Stomach (tissue), 9 donors: ENCODE results near the gene PPP2R2C. TPM values are rescaled to one million over a fixed set of nuclear protein-coding genes. Genes with fewer than 3 reads are reported as not detected.
A peak's percentile ranks its signal among the peaks of the same experiment; 100 is the strongest.

ENCODE experiments used
- DNase-seq, 2 donors: peaks; one replicate each; pipeline versions ENCODE4 v3.0.0 to v3.0.0-alpha.2; 2013 to 2019
- H3K27ac ChIP-seq, 5 donors: fragments of 200-600 bp in 4 of 5; sonication (generic) in 4 of 5; one replicate each; pipeline ENCODE4 v1.5.1; 2013 to 2019; ENCODE audit warnings: mild to moderate bottlenecking in 1 of 5, moderate library complexity in 1 of 5
- H3K27me3 ChIP-seq, 3 donors: fragments of 200-600 bp; sonication (generic); one replicate each; pipeline ENCODE4 v1.5.1; 2017 to 2019; ENCODE audit warnings: mixed run types in 1 of 3
- H3K36me3 ChIP-seq, 4 donors: fragments of 200-600 bp; sonication (generic); 1 replicate in 3 of 4; 2 replicates in 1 of 4; pipeline ENCODE4 v1.5.1; 2016 to 2019
- H3K4me1 ChIP-seq, 4 donors: fragments of 200-600 bp; sonication (generic); one replicate each; pipeline ENCODE4 v1.5.1; 2016 to 2019
- H3K4me3 ChIP-seq, 4 donors: fragments of 200-600 bp; sonication (generic) in 3 of 4; one replicate each; pipeline ENCODE4 v1.5.1; 2016 to 2019; ENCODE audit warnings: mild to moderate bottlenecking in 1 of 4
- H3K9me3 ChIP-seq, 4 donors: fragments of 200-600 bp; sonication (generic); one replicate each; pipeline ENCODE4 v1.5.1; 2016 to 2019
- CTCF ChIP-seq, 7 experiments: fragments of 450-650 bp in 4 of 7; fragments of 200-600 bp in 3 of 7; sonication (generic) in 3 of 7; IDR thresholded peaks; one replicate each; pipeline ENCODE4 v1.5.1; 2016 to 2019; ENCODE audit warnings: antibody characterized with exemption in 7 of 7, control low read depth in 2 of 7, mild to moderate bottlenecking in 1 of 7
- EP300 ChIP-seq: sonication (generic); formaldehyde crosslinking; IDR thresholded peaks from one replicate; pipeline ENCODE4 v1.6.1; 2017; ENCODE audit warnings: antibody characterized with exemption
- POLR2A ChIP-seq, 4 donors: fragments of 450-650 bp; IDR thresholded peaks; one replicate each; pipeline ENCODE4 v1.6.1; 2016; ENCODE audit warnings: antibody characterized with exemption in 4 of 4, control low read depth in 2 of 4, mild to moderate bottlenecking in 1 of 4, moderate library complexity in 1 of 4
- POLR2AphosphoS5 ChIP-seq, 3 donors: sonication (generic); formaldehyde crosslinking; IDR thresholded peaks; one replicate each; pipeline ENCODE4 v1.6.1; 2016; ENCODE audit warnings: antibody characterized with exemption in 3 of 3
- WGBS, 5 donors: extraction: QIAGEN DNeasy Blood & Tissue Kit in 3 of 5; methylation state at CpG; one replicate each; pipeline versions ENCODE4 v1.1.5 to v1.1.7; 2013 to 2018; 5-methylcytosine and 5-hydroxymethylcytosine counted together
- intact Hi-C: fragments of 100-400 bp; cut with DNase I; formaldehyde crosslinking; loops from one replicate; pipeline ENCODE4 v1.15.1; 2023; ENCODE audit warnings: low total_unique reads
- polyA plus RNA-seq, 3 donors: library from polyadenylated mRNA; stranded (reverse); fragments of 200-250 nt; gene quantifications; one replicate each; pipeline ENCODE4 v1.2.3, GENCODE V29; 2013
- total RNA-seq, 5 donors: library from RNA; depleted of rRNA; stranded (reverse); fragments of >200 nt; gene quantifications; one replicate each; pipeline versions ENCODE4 v1.1.0 to v1.2.3, GENCODE V29; 2014 to 2016
- donor health status: healthy with polysubstance abuse.
- donor health status: Bipolar disorder and iron deficiency.
- donor health status: healthy.

PPP2R2C gene
- total and polyA plus RNA-seq, 8 donors: 1.4 to 5.0 (median 1.5) TPM; not detected in 5

GRCh38 chr4:6324999-6325787 is 147.2 kb downstream of the PPP2R2C start:
- H3K9me3 ChIP-seq: peaks cover 0 to 1% (median 0%) of the 10 kb centered on the region in 4 donors
- WGBS, 5 donors: 23 to 39% (median 29%) methylated on average over 22 of the region's 22 CpGs
- H3K27me3 ChIP-seq: peaks cover 0 to 47% (median 5%) of the 10 kb centered on the region in 3 donors
- peak; percentile 71 to 91 for DNase-seq
- TF ChIP-seq POLR2A (IDR thresholded peaks at IDR 0.05) (no peak), CTCF (IDR thresholded peaks at IDR 0.05) (no peak), POLR2AphosphoS5 (IDR thresholded peaks at IDR 0.05) (peak in 2 of 3 donors; percentile 42 to 63), EP300 (no peak)
- H3K4me3 ChIP-seq: no peak overlapping the region
- peaks cover 0 to 19% (median 5%) of the 10 kb centered on the region in 4 donors for H3K4me1 ChIP-seq
- intact Hi-C loops: loop anchor here (5.0 kb wide), 1 partner anchor 328 kb away; no protein-coding TSS in a partner anchor
- peak overlapping the region in 3 of 5 donors; percentile 25 to 49 (median 29) for H3K27ac ChIP-seq
- H3K36me3 ChIP-seq: no peaks in the 10 kb centered on the region

- Histone ChIP-seq H3K4me3 (no peak overlapping the region), H3K9me3 (peaks cover 0 to 4% (median 0%) of the 10 kb centered on the region in 4 donors), H3K27ac (peak overlapping the region in 2 of 5 donors; percentile 29 to 49), H3K27me3 (peaks cover 0 to 47% (median 5%) of the 10 kb centered on the region in 3 donors), H3K4me1 (peaks cover 0 to 19% (median 5%) of the 10 kb centered on the region in 4 donors), H3K36me3 (no peaks in the 10 kb centered on the region)
- DNase-seq: no peak
- intact Hi-C loops: no loop called here
- 53 to 62% (median 57%) methylated on average over 13 to 15 of the region's 15 CpGs for WGBS, 5 donors
- no peak for TF ChIP-seq CTCF (IDR thresholded peaks at IDR 0.05)
- TF ChIP-seq EP300: no peak
- TF ChIP-seq POLR2AphosphoS5 (IDR thresholded peaks at IDR 0.05): no peak
- TF ChIP-seq POLR2A (IDR thresholded peaks at IDR 0.05): no peak
Measured at GRCh38 chr4:6324461-6324998, 147.9 kb downstream of the PPP2R2C start.

DNA sequence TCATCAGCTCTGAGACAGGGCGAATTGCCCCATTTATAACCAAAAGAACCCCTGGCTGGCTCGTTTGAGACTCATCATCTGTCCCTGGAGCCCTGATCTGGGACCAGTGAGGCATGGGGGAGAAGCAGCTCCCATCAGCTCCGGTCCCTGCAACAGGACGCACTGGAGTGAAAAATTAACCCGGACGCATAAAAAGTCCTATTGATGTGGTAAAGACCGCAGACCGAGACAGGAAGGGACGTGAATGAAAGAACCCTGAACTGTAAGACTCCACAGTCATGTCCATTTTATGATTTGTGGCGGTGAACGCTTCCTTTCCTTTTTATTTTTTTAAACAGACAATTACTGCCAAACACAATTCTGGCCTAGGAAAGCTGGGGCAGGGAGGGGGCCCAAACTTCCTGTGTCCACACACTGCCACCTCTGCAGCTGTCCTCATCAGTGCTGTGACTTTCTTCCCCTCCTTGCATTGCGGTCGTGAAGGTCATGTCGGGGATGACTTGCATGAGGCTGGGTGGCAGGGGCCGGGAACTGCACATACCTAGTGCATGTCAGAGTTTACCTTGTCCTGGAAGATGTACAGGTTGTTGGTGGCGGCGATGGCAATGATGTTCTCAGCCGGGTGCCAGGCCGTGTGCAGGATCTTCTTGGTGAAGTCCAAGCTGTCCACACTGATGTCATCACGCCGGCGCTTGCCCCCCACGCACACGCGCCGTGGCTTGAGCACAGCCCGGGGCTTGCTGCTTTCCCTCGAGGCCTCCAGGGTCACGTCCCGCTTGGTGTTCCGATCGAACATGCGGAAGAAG is 149.4 kb downstream of the PPP2R2C start:
- TF ChIP-seq POLR2A (IDR thresholded peaks at IDR 0.05) (no peak), CTCF (IDR thresholded peaks at IDR 0.05) (no peak), POLR2AphosphoS5 (IDR thresholded peaks at IDR 0.05) (no peak), EP300 (no peak)
- no peak for DNase-seq
- peaks cover 0 to 4% (median 0%) of the 10 kb centered on the region in 4 donors for H3K9me3 ChIP-seq
- H3K27ac ChIP-seq: no peak overlapping the region
- peaks cover 0 to 37% (median 0%) of the 10 kb centered on the region in 3 donors for H3K27me3 ChIP-seq
- no peaks in the 10 kb centered on the region for H3K36me3 ChIP-seq
- H3K4me3 ChIP-seq: no peak overlapping the region
- intact Hi-C loops: no loop called here
- WGBS, 5 donors: 83 to 86% (median 84%) methylated on average over 32 to 33 of the region's 33 CpGs
- peaks cover 0 to 19% (median 5%) of the 10 kb centered on the region in 4 donors for H3K4me1 ChIP-seq
